ENCODE data around the gene EGFL7.
A peak's percentile ranks its signal among the peaks of the same experiment; 100 is the strongest.
"Not testable (repeated sequence)": the region's sequence is repeated elsewhere in the genome, so short reads cannot be mapped to it uniquely, and the experiment has no call there.

Gene EGFL7

GRCh38 chr9:136710543-136710942 is 47.8 kb downstream of the EGFL7 start:
- H3K79me2 ChIP-seq (ENCODE audit: control insufficient read depth, insufficient read depth, low read length, unreplicated experiment) = no peaks in the 10 kb centered on the region
- H3K27me3 ChIP-seq (ENCODE audit: insufficient read depth, low read length) = peaks cover 6% of the 10 kb centered on the region; the same call in 1 of the 2 replicates
- no peaks in the 10 kb centered on the region for H3K36me3 ChIP-seq (ENCODE audit: insufficient read depth, low read length)
- H3K4me1 ChIP-seq (ENCODE audit: control insufficient read depth, insufficient read depth, low read length, unreplicated experiment) = no peaks in the 10 kb centered on the region
- no peak overlapping the region for H2AFZ ChIP-seq (ENCODE audit: low read length, unreplicated experiment)
- no peak overlapping the region for H3K4me3 ChIP-seq (ENCODE audit: low read depth, low read length)
- no peak overlapping the region for H3K27ac ChIP-seq (ENCODE audit: low read depth, low read length)

DNA sequence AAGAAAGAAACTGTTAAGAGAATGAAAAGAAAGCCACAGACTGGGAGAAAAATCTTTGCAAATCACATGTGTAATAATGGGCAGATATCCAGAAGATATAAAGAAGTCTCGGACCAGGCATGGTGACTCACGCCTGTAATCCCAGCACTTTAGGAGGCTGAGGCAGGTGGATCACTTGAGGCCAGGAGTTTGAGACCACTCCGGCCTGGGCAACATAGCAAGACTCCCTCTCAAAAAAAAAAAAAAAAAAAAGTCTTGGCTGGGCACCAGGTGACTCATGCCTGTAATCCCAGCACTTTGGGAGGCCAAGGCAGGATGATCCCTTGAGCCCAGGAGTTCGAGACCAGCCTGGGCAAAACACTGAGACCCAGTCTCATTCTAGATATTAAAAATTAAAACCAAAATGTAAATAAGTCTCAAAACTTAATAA is 48.5 kb downstream of the EGFL7 start:
- not testable (repeated sequence) for H3K4me3 ChIP-seq (ENCODE audit: low read depth, low read length); H3K27ac ChIP-seq (ENCODE audit: low read depth, low read length); H3K79me2 ChIP-seq (ENCODE audit: control insufficient read depth, insufficient read depth, low read length, unreplicated experiment); H3K36me3 ChIP-seq (ENCODE audit: insufficient read depth, low read length); H2AFZ ChIP-seq (ENCODE audit: low read length, unreplicated experiment); H3K4me1 ChIP-seq (ENCODE audit: control insufficient read depth, insufficient read depth, low read length, unreplicated experiment); H3K27me3 ChIP-seq (ENCODE audit: insufficient read depth, low read length)

DNA sequence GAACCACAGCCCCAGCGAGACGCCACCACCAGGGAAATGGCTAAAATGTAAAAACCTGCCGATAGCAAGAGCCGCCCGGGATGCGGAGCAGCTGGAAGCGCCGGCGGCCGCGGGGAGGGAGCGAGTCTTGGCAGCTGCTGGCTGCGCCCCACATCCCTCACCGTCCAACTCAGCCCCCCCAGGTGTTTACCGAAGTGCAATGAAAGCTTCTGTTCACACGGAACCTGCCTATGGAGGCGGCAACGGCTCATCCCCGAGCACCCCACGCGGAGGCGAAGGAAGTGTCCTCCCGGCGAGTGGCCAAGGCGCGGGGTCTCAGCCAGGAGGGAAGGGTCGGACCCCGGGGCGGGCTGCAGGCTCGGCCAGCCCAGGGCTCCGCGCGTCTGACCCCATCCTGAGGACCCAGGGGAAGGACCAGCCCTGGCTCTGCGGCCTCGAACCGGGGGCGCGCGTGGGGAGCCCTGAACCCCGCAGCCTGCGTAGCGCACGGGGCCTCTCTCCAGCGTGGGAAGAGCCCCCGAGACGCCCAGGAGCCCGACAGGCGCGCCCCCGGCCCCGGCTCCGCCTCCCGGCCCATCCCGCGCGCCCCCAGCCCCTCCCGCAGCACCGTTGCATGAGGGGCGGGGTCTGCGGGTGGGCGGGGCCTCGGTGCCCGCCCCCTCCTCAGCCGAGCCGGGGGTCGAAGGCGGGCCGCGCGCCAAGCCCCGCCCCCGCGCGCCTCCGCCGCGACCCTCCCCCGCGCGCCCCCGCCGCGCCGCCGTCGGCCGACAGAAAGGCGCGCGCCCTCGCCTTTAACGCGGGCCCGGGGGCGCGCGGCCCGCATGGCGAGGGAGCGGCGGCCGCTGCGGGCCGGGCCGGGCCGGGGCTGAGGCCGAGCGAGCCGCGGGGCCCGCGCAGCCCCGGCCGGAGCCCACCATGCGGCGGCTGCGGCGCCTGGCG is 49.3 kb downstream of the EGFL7 start, which contains the start of gene DIPK1B:
TSS of gene DIPK1B (plus strand) at position 822 of the 939 bp plus-strand sequence. CDS start at position 916, 94 bp downstream.
- peak within 1 kb of the TSS; percentile 71 for H3K4me3 ChIP-seq (ENCODE audit: low read depth, low read length)
- H3K4me1 ChIP-seq (ENCODE audit: control insufficient read depth, insufficient read depth, low read length, unreplicated experiment) = no peaks in the 10 kb centered on the region
- H3K79me2 ChIP-seq (ENCODE audit: control insufficient read depth, insufficient read depth, low read length, unreplicated experiment) = no peaks in the 10 kb centered on the region
- H2AFZ ChIP-seq (ENCODE audit: low read length, unreplicated experiment) = peak within 1 kb of the TSS; percentile 60
- H3K36me3 ChIP-seq (ENCODE audit: insufficient read depth, low read length) = no peaks in the 10 kb centered on the region
- peaks cover 6% of the 10 kb centered on the region; the same call in 1 of the 2 replicates for H3K27me3 ChIP-seq (ENCODE audit: insufficient read depth, low read length)
- no peak within 1 kb of the TSS for H3K27ac ChIP-seq (ENCODE audit: low read depth, low read length)

- Histone ChIP-seq H2AFZ (ENCODE audit: low read length, unreplicated experiment) (peak overlapping the region; percentile 60), H3K79me2 (ENCODE audit: control insufficient read depth, insufficient read depth, low read length, unreplicated experiment) (no peaks in the 10 kb centered on the region), H3K4me1 (ENCODE audit: control insufficient read depth, insufficient read depth, low read length, unreplicated experiment) (no peaks in the 10 kb centered on the region), H3K27ac (ENCODE audit: low read depth, low read length) (no peak overlapping the region), H3K36me3 (ENCODE audit: insufficient read depth, low read length) (no peaks in the 10 kb centered on the region), H3K4me3 (ENCODE audit: low read depth, low read length) (peak overlapping the region; percentile 71), H3K27me3 (ENCODE audit: insufficient read depth, low read length) (peaks cover 6% of the 10 kb centered on the region; the same call in 1 of the 2 replicates)
Observed at GRCh38 chr9:136712690-136713544, 50.2 kb downstream of the EGFL7 start.

DNA sequence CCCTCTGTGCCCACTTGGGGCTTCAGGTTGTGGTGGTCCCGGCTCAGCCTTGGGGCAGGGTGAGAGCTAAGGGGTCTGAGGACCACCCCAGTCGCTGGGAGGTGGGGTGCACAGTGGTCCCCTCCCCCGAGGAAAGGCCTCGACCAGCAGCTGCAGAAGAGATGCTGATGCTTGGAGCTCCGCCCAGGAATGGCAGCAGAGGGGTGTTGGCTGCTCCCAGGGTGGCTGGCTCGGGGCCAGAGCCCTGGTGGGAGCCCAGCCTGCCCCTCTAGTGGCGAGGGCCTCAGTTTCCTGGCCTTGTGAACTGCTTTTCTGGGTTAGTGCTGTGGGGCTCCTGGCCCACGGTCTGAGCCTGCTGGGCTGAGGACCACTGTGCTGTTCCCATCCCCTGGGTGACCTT is 50.8 kb downstream of the EGFL7 start:
- Histone ChIP-seq H2AFZ (ENCODE audit: low read length, unreplicated experiment) (no peak overlapping the region), H3K4me1 (ENCODE audit: control insufficient read depth, insufficient read depth, low read length, unreplicated experiment) (no peaks in the 10 kb centered on the region), H3K4me3 (ENCODE audit: low read depth, low read length) (peak overlapping the region; percentile 71; the same call in 1 of the 2 replicates), H3K27ac (ENCODE audit: low read depth, low read length) (no peak overlapping the region), H3K27me3 (ENCODE audit: insufficient read depth, low read length) (peaks cover 6% of the 10 kb centered on the region; the same call in 1 of the 2 replicates), H3K79me2 (ENCODE audit: control insufficient read depth, insufficient read depth, low read length, unreplicated experiment) (no peaks in the 10 kb centered on the region), H3K36me3 (ENCODE audit: insufficient read depth, low read length) (no peaks in the 10 kb centered on the region)

DNA sequence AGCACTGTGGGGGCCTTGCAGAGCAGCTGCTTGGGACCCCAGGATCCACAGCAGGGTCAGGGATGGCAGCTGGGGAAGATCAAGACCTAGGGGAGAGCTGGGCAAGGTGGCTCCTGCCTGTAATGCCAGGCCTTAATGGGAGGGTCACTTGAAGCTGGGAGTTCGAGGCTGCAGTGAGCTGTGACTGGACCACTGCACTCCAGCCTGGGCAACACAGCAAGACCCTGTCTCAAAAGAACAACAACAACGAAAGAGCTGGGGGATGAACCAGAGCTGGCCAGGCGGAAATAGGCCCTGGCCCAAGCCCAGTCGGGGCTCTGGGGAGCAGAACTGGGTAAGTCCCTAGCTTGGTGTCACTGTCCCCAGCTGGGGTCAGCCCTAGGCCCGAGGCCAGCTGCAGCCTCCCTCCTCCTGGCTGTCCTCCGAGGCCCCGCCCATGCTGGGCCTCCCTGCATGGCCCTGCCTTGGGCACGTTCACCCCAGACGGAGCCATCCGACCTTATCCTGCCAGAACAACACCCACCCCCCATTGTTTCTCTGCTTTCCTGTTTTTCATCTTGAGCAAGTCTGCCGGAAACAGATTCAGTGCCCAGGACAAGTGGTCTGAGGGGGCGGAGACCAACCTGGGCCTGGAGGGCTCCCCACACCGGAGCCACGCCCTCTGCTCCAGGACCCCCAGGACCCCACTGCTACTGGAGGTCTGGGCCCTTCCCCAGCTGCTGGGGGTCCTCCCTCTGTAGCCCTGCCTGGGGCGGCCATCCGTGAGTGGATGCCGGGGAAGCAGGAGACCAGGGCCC is 51.6 kb downstream of the EGFL7 start:
- H3K27ac ChIP-seq (ENCODE audit: low read depth, low read length) = no peak overlapping the region
- peaks cover 6% of the 10 kb centered on the region; the same call in 1 of the 2 replicates for H3K27me3 ChIP-seq (ENCODE audit: insufficient read depth, low read length)
- H3K79me2 ChIP-seq (ENCODE audit: control insufficient read depth, insufficient read depth, low read length, unreplicated experiment) = no peaks in the 10 kb centered on the region
- no peaks in the 10 kb centered on the region for H3K4me1 ChIP-seq (ENCODE audit: control insufficient read depth, insufficient read depth, low read length, unreplicated experiment)
- no peak overlapping the region for H3K4me3 ChIP-seq (ENCODE audit: low read depth, low read length)
- no peak overlapping the region for H2AFZ ChIP-seq (ENCODE audit: low read length, unreplicated experiment)
- no peaks in the 10 kb centered on the region for H3K36me3 ChIP-seq (ENCODE audit: insufficient read depth, low read length)

- Histone ChIP-seq H3K27me3 (ENCODE audit: insufficient read depth, low read length) (peaks cover 6% of the 10 kb centered on the region; the same call in 1 of the 2 replicates), H3K4me1 (ENCODE audit: control insufficient read depth, insufficient read depth, low read length, unreplicated experiment) (no peaks in the 10 kb centered on the region), H3K36me3 (ENCODE audit: insufficient read depth, low read length) (no peaks in the 10 kb centered on the region), H3K4me3 (ENCODE audit: low read depth, low read length) (no peak overlapping the region), H3K27ac (ENCODE audit: low read depth, low read length) (no peak overlapping the region), H2AFZ (ENCODE audit: low read length, unreplicated experiment) (no peak overlapping the region), H3K79me2 (ENCODE audit: control insufficient read depth, insufficient read depth, low read length, unreplicated experiment) (no peaks in the 10 kb centered on the region)
Observed at GRCh38 chr9:136714893-136715274, 52.2 kb downstream of the EGFL7 start.

DNA sequence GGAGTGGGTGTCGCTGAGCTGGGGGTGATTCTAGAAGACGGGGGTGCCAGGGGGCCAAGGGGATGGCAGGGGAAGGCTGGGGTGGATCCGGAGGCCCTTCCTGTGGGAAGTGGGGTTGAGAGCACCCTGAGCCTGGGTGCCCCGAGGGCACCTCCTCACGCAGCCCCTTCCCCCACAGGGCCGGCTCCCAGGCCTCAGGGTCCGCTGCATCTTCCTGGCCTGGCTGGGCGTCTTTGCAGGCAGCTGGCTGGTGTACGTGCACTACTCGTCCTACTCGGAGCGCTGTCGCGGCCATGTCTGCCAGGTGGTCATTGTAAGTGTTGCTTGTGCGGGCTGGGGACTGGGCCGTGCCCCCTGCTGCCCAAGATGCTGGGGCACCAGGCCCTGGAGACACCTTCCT is 54.7 kb downstream of the EGFL7 start:
- Histone ChIP-seq H3K36me3 (ENCODE audit: insufficient read depth, low read length) (no peaks in the 10 kb centered on the region), H3K27ac (ENCODE audit: low read depth, low read length) (no peak overlapping the region), H3K4me3 (ENCODE audit: low read depth, low read length) (no peak overlapping the region), H2AFZ (ENCODE audit: low read length, unreplicated experiment) (no peak overlapping the region), H3K79me2 (ENCODE audit: control insufficient read depth, insufficient read depth, low read length, unreplicated experiment) (no peaks in the 10 kb centered on the region), H3K27me3 (ENCODE audit: insufficient read depth, low read length) (peaks cover 6% of the 10 kb centered on the region; the same call in 1 of the 2 replicates), H3K4me1 (ENCODE audit: control insufficient read depth, insufficient read depth, low read length, unreplicated experiment) (no peaks in the 10 kb centered on the region)

- Histone ChIP-seq H3K27ac (ENCODE audit: low read depth, low read length) (no peak overlapping the region), H2AFZ (ENCODE audit: low read length, unreplicated experiment) (no peak overlapping the region), H3K36me3 (ENCODE audit: insufficient read depth, low read length) (peaks cover 4% of the 10 kb centered on the region; the same call in 1 of the 2 replicates), H3K4me3 (ENCODE audit: low read depth, low read length) (no peak overlapping the region), H3K27me3 (ENCODE audit: insufficient read depth, low read length) (no peaks in the 10 kb centered on the region), H3K4me1 (ENCODE audit: control insufficient read depth, insufficient read depth, low read length, unreplicated experiment) (no peaks in the 10 kb centered on the region), H3K79me2 (ENCODE audit: control insufficient read depth, insufficient read depth, low read length, unreplicated experiment) (no peaks in the 10 kb centered on the region)
Observed at GRCh38 chr9:136718345-136719194, 55.9 kb downstream of the EGFL7 start.
